Neutrophil (primary cell): ENCODE results near the gene KCTD21.
A peak's percentile ranks its signal among the peaks of the same experiment; 100 is the strongest.
"Not testable (repeated sequence)": the region's sequence is repeated elsewhere in the genome, so short reads cannot be mapped to it uniquely, and the experiment has no call there.

Experiments
- H3K27ac ChIP-seq: fragments of 200-600 bp; sonication (generic); 2 replicates; pipeline ENCODE4 v1.5.1; 2016; ENCODE audit warnings: mild to moderate bottlenecking, moderate library complexity
- H3K27me3 ChIP-seq: fragments of 200-600 bp; sonication (generic); 2 replicates; pipeline ENCODE4 v1.6.0; 2016; ENCODE audit warnings: mild to moderate bottlenecking
- H3K36me3 ChIP-seq: fragments of 200-600 bp; sonication (generic); 2 replicates; pipeline ENCODE4 v1.5.1; 2017
- H3K4me1 ChIP-seq, 2 experiments: fragments of 200-600 bp in 1 of 2; sonication (generic) in 1 of 2; 1 replicate in 1 of 2; 2 replicates in 1 of 2; pipeline versions ENCODE4 v1.5.1 to v1.6.1; 2013 to 2016; ENCODE audit warnings: low read depth in 1 of 2, low read length in 1 of 2, mild to moderate bottlenecking in 1 of 2, moderate library complexity in 1 of 2; ENCODE audit not compliant: control insufficient read depth in 1 of 2, insufficient read depth in 1 of 2
- H3K4me3 ChIP-seq, 2 experiments: fragments of 200-600 bp in 1 of 2; sonication (generic) in 1 of 2; 1 replicate in 1 of 2; 2 replicates in 1 of 2; pipeline ENCODE4 v1.5.1; 2013 to 2016; ENCODE audit warnings: low read depth in 1 of 2, low read length in 1 of 2, mild to moderate bottlenecking in 1 of 2, moderate library complexity in 1 of 2
- H3K9me3 ChIP-seq: fragments of 200-600 bp; sonication (generic); 2 replicates; pipeline ENCODE4 v1.5.1; 2016
- TF ChIP-seq, protein P1 (sequence below): fragments of 200-600 bp; sonication (generic); IDR thresholded peaks from 2 replicates; pipeline ENCODE4 v1.5.1; 2016; ENCODE audit warnings: antibody characterized with exemption

Gene KCTD21

DNA sequence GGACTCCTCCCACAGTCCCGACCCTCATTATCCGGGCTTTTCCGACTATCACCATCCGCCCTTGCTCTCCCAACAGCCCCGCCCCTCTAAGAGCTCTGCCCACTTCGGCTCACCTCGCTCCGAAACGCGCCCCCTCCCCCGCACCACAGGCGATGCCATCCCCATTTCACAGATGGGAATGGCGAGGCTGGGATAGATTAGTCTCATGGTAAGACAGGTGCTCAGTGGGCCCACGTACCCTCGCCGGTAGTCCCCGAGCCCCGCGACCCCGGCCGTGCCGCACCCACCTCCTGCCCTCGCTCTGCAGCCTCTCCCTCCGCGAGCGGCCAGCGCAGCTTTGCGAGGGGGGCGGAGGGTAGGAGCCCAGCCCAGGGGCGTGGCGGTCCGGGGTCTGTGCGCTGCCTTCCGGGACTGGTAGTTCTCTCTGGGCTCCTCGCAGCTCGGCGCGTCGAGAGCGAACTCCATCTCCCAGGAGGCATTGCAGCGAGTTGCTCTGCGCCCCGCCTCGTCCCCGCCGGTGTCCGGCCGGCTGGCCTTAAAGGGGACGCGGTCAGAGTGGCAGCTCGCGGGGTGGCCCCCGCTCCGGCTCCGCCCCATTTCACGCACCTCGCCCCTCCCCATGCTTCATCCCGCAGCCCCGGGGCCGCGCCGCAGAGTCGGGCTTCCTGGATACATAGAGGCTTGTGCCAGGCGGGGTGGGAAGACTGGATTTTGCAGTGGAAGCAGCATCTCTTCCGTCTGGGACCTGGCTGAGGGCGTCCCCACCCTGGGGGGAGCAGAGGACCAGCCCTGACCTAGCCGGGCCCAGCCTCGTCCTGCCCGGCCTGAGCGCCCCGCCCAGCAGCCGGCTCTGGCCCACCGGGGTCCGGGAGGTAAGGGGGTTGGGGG lies at the start of gene KCTD21, which contains the start of gene USP35:
Gene KCTD21 (minus strand): TSS at position 341 of the 888 bp plus-strand sequence. CDS start 14,072 bp downstream, outside the sequence.
Gene USP35 (plus strand): TSS at position 634 of the 888 bp plus-strand sequence. CDS start 7,327 bp downstream, outside the sequence.
- Histone ChIP-seq H3K9me3 (no peaks in the 10 kb centered on the region), H3K36me3 (peaks cover 13% of the 10 kb centered on the region), H3K4me3 (peak within 1 kb of the TSS; percentile 73 to 99), H3K4me1 (peaks cover 29% of the 10 kb centered on the region in 2 experiments), H3K27me3 (no peaks in the 10 kb centered on the region), H3K27ac (peak within 1 kb of the TSS; percentile 91)
- TF ChIP-seq, protein P1, sequence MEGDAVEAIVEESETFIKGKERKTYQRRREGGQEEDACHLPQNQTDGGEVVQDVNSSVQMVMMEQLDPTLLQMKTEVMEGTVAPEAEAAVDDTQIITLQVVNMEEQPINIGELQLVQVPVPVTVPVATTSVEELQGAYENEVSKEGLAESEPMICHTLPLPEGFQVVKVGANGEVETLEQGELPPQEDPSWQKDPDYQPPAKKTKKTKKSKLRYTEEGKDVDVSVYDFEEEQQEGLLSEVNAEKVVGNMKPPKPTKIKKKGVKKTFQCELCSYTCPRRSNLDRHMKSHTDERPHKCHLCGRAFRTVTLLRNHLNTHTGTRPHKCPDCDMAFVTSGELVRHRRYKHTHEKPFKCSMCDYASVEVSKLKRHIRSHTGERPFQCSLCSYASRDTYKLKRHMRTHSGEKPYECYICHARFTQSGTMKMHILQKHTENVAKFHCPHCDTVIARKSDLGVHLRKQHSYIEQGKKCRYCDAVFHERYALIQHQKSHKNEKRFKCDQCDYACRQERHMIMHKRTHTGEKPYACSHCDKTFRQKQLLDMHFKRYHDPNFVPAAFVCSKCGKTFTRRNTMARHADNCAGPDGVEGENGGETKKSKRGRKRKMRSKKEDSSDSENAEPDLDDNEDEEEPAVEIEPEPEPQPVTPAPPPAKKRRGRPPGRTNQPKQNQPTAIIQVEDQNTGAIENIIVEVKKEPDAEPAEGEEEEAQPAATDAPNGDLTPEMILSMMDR = peak; percentile 35

GRCh38 chr11:78237293-78238046 lies 49.0 kb upstream of the KCTD21 start:
- Histone ChIP-seq H3K9me3 (no peaks in the 10 kb centered on the region), H3K4me1 (no peaks in the 10 kb centered on the region), H3K4me3 (no peak overlapping the region), H3K36me3 (peaks cover 7% of the 10 kb centered on the region), H3K27ac (no peak overlapping the region), H3K27me3 (no peaks in the 10 kb centered on the region)
- TF ChIP-seq, protein P1 = no peak

DNA sequence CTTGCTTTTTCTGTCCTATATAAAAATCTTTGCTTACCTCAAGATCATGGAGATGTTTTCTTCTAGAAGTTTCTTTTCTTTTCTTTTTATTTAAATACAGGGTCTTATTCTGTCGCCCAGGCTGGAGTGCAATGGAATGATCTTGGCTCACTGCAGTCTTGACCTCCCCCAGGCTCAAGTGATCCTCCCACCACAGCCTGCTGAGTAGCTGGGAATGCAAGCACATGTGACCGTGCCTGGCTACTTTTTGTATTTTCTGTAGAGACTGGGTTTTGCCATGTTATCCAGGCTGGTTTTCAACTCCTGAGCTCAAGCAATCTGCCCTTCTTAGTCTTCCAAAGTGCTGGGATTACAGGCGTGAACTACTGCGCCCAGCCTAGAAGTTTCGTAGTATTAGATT lies 45.6 kb upstream of the KCTD21 start:
- Histone ChIP-seq H3K27me3 (no peaks in the 10 kb centered on the region), H3K4me3 (no peak overlapping the region), H3K4me1 (no peaks in the 10 kb centered on the region), H3K27ac (no peak overlapping the region), H3K9me3 (no peaks in the 10 kb centered on the region), H3K36me3 (peaks cover 4% of the 10 kb centered on the region)
- TF ChIP-seq, protein P1 = no peak

DNA sequence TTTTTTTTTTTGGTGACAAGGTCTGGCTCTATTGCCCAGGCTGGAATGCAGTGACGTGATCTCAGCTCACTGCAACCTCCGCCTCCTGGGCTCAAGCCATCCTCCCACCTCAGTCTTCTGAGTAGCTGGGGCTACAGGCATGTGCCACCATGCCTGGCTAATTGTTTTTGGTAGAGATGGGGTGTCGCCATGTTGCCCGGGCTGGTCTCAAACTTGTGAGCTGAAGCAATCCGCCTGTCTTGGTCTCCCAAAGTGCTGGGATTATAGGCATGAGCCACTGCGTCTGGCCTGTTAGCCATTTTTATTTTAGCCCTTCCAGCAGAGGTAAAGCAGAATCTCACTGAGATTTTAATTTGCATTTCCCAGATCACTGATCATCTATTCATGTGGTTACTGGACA lies 44.6 kb upstream of the KCTD21 start:
- not testable (repeated sequence) for H3K27ac ChIP-seq, H3K9me3 ChIP-seq

GRCh38 chr11:78231962-78232501 lies 43.6 kb upstream of the KCTD21 start:
- H3K36me3 ChIP-seq = peaks cover 16% of the 10 kb centered on the region
- no peaks in the 10 kb centered on the region for H3K9me3 ChIP-seq
- H3K4me1 ChIP-seq = peaks cover 4 to 7% of the 10 kb centered on the region in 2 experiments
- no peak overlapping the region for H3K4me3 ChIP-seq
- no peaks in the 10 kb centered on the region for H3K27me3 ChIP-seq
- peak overlapping the region; percentile 4 for H3K27ac ChIP-seq
- TF ChIP-seq, protein P1 = no peak

More for the DNA sequence above, 44.6 kb upstream of the KCTD21 start:
- peaks cover 11% of the 10 kb centered on the region for H3K36me3 ChIP-seq
- not testable (repeated sequence) for H3K4me1 ChIP-seq, H3K27me3 ChIP-seq, H3K4me3 ChIP-seq
